Activated CD8-positive, alpha-beta T cell treated with anti-CD3 and anti-CD28 coated beads, Interleukin-2, amount 10 ng/mL, durations not matched to agents 7 days and 5 days (primary cell): Measurements from ENCODE around the gene IFNGR1. TPM values are rescaled to one million over a fixed set of nuclear protein-coding genes. Genes with fewer than 3 reads are reported as not detected.

ENCODE experiments used
- ATAC-seq: fragments of 150-1000 bp; cut with Tn5 transposase; one replicate; pipeline ENCODE4 v1.10.0; 2021; ENCODE audit warnings: moderate library complexity
- CTCF ChIA-PET: fragments of 350-600 bp; sonication (Branson Sonifier 250); formaldehyde crosslinking; loops from one replicate; lab custom pipeline; 2021; ENCODE audit warnings: antibody characterized with exemption; lab: Charles Lee
- POLR2A ChIA-PET: fragments of 350-600 bp; sonication (Branson Sonifier 250); formaldehyde crosslinking; loops from one replicate; lab custom pipeline; 2021; ENCODE audit warnings: antibody characterized with exemption; lab: Charles Lee
- DNase-seq: peaks from one replicate; pipeline ENCODE4 v3.0.0-alpha.2; 2020
- H3K27ac Mint-ChIP-seq: one replicate; pipeline ENCODE4 v1.8.0; 2021; ENCODE audit warnings: mild to moderate bottlenecking, mixed read lengths
- H3K27me3 Mint-ChIP-seq: one replicate; pipeline ENCODE4 v1.8.0; 2021; ENCODE audit warnings: low read depth, mixed read lengths
- H3K36me3 Mint-ChIP-seq: one replicate; pipeline ENCODE4 v1.8.0; 2021; ENCODE audit warnings: low read depth, mixed read lengths
- H3K4me1 Mint-ChIP-seq: one replicate; pipeline ENCODE4 v1.8.0; 2021; ENCODE audit warnings: low read depth, mixed read lengths
- H3K4me3 Mint-ChIP-seq: one replicate; pipeline ENCODE4 v1.8.0; 2021; ENCODE audit warnings: mild to moderate bottlenecking, mixed read lengths
- H3K9me3 Mint-ChIP-seq: one replicate; pipeline ENCODE4 v1.8.0; 2022; ENCODE audit warnings: mixed read lengths; ENCODE audit not compliant: insufficient read depth
- total RNA-seq, 2 experiments: library from RNA; stranded (reverse); gene quantifications; one replicate each; pipeline ENCODE4 v1.2.3, GENCODE V29; 2021

The IFNGR1 gene
- total RNA-seq, 2 experiments from 2014 or later = 18.7 to 19.8 TPM

DNA sequence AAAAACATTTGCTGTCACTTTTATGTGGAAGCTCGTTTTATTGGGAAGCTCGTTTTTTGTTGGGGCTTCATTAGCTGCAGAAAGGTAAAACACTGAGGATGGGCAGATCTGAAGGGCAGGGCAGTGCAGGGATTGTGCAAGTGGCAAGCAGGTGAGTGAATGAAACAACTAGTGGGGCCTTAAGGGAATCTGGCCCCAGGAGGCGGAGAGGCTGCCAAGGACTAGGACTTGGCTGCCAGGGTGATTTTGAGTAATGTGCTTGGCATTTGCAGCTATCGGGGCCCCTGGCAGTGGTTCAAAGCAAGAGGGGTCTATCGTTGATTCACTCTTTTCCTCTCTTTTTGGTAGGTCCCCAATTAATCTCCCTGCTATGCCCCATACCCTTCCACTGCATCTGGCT lies 57.2 kb downstream of the IFNGR1 start:
- Mint-ChIP-seq H3K27ac (no peak overlapping the region), H3K9me3 (peaks cover 38% of the 10 kb centered on the region), H3K27me3 (peaks cover 12% of the 10 kb centered on the region), H3K4me3 (no peak overlapping the region), H3K4me1 (peaks cover 51% of the 10 kb centered on the region), H3K36me3 (peaks cover 65% of the 10 kb centered on the region)
- ChIA-PET POLR2A (no interaction called here), CTCF (interaction anchor here (1.2 kb wide), 1 partner anchor 68 kb away, joined by 3 read pairs; no protein-coding TSS in a partner anchor)
- ATAC-seq = no peak
- DNase-seq = no peak

DNA sequence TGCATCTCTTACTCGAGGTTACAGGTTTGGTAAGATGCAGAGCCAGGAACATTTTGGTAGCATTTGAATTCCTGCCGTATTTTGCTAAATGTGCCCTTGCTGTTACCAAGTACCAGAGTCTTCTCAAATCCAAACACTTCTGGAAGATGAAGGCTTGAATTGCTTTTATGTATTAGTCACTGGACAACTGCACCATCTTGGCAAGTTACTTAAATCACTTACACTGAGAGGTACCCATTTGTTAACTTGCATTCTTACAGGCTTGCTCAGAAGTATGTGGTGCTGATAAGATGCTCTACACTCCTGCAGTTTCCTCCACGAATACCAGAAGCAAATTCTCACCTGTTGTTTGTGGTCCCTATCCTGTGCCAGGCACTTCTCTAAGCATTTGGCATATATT lies 58.4 kb downstream of the IFNGR1 start:
- Mint-ChIP-seq H3K4me3 (no peak overlapping the region), H3K4me1 (peaks cover 50% of the 10 kb centered on the region), H3K27me3 (peaks cover 12% of the 10 kb centered on the region), H3K36me3 (peaks cover 67% of the 10 kb centered on the region), H3K9me3 (peaks cover 40% of the 10 kb centered on the region), H3K27ac (no peak overlapping the region)
- DNase-seq (no peak), ATAC-seq (no peak)
- CTCF ChIA-PET = interaction anchor here (1.4 kb wide), 1 partner anchor 17 kb away, joined by 4 read pairs; no protein-coding TSS in a partner anchor
- POLR2A ChIA-PET = interaction anchor here (0.6 kb wide), 1 partner anchor 698 kb away, joined by 6 read pairs; no protein-coding TSS in a partner anchor

DNA sequence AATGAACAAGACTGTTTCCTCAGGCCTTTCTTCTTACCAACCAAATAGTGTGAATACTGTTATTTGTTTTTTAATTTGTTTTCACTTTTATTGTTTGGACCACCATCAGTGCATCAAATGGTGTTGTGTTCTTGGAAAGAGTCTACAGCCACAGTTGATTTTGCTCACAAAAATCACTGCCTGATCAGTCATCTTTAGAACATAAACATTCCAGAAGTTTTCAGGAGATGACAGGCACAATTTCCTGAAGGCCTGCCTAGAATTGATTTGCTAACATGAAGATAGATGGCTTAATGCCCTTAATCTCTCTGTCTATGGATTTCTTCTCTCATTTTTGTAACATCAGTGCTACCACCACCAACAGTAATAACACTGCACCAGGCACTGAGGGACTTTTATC lies 59.3 kb downstream of the IFNGR1 start:
- DNase-seq (no peak), ATAC-seq (no peak)
- H3K4me1 Mint-ChIP-seq = peaks cover 49% of the 10 kb centered on the region
- ChIA-PET CTCF (interaction anchor here (1.4 kb wide), 1 partner anchor 18 kb away, joined by 4 read pairs; no protein-coding TSS in a partner anchor), POLR2A (no interaction called here)
- H3K4me3 Mint-ChIP-seq = no peak overlapping the region
- H3K27me3 Mint-ChIP-seq = peaks cover 12% of the 10 kb centered on the region
- H3K27ac Mint-ChIP-seq = no peak overlapping the region
- peaks cover 65% of the 10 kb centered on the region for H3K36me3 Mint-ChIP-seq
- H3K9me3 Mint-ChIP-seq = peaks cover 35% of the 10 kb centered on the region

DNA sequence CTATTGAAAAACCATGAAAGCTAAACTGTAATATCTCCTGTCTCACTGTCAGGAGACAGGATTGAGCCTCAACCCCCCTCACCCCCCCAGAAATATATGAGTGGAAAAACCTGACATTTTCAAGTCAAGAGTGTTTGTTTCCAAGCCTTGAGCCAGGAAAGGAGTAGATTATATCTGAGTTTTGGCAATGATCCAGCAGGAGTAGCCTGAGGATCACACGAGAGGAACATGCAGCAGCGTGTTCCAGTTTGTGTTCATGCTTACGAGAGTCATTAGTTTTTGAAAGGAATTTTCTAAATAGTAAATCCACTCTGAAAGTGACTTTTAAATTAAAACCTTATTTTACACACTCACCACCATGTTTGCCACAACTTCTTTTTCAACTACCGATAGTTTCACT lies 61.6 kb downstream of the IFNGR1 start:
- Mint-ChIP-seq H3K27me3 (peaks cover 12% of the 10 kb centered on the region), H3K9me3 (peaks cover 29% of the 10 kb centered on the region), H3K27ac (peak overlapping the region; percentile 27), H3K36me3 (peaks cover 59% of the 10 kb centered on the region), H3K4me1 (peaks cover 43% of the 10 kb centered on the region), H3K4me3 (no peak overlapping the region)
- POLR2A ChIA-PET = no interaction called here
- ATAC-seq (no peak), DNase-seq (no peak)
- CTCF ChIA-PET = interaction anchor here (1.0 kb wide), 1 partner anchor 157 kb away, joined by 4 read pairs; no protein-coding TSS in a partner anchor

DNA sequence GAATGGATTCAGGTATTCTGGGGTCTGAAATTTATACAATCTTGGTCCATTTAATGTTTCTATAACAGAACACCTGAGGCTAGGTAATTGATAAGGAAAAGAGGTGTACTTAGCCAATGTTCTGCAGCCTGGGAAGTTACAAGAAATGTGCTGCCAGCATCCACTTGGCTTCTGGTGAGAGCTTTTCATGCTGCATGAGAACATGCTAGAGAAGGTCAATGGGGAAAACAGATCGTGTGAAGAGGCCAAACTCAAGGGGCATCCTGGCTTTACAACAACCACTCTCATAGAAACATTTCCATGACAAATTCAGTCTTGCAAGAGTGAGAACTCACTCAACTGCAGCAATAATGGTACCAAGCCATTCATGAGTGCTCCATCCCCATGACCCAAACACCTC lies 62.5 kb downstream of the IFNGR1 start:
- Mint-ChIP-seq H3K9me3 (peaks cover 25% of the 10 kb centered on the region), H3K36me3 (peaks cover 57% of the 10 kb centered on the region), H3K4me1 (peaks cover 43% of the 10 kb centered on the region), H3K4me3 (peak overlapping the region; percentile 7), H3K27me3 (peaks cover 10% of the 10 kb centered on the region), H3K27ac (peak overlapping the region; percentile 37)
- ChIA-PET CTCF (interaction anchor here (1.0 kb wide), 1 partner anchor 158 kb away, joined by 4 read pairs; no protein-coding TSS in a partner anchor), POLR2A (no interaction called here)
- ATAC-seq (no peak), DNase-seq (no peak)

DNA sequence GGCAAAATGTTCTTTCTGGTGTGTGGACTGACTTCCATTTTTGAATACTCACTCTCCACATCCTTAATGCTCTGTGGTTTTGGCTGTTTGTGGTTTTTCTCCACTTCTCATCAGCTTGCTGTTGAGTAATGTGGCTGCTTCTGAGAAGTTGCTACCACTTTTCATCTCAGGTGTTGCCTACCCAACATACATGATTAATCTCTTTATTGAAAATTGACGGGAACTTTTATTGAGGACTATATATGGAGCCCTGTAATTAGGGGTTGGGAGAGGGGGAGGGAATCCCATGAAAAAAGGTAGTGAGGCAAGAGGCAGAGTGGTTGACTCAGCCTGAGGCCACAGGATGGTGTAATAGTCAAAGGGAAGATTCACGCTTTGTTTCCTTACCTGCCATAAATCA lies 63.4 kb downstream of the IFNGR1 start:
- H3K4me1 Mint-ChIP-seq = peaks cover 37% of the 10 kb centered on the region
- DNase-seq (peak; percentile 79), ATAC-seq (peak; percentile 95)
- POLR2A ChIA-PET = no interaction called here
- H3K27me3 Mint-ChIP-seq = peaks cover 7% of the 10 kb centered on the region
- CTCF ChIA-PET = interaction anchor here (1.1 kb wide), 1 partner anchor 11 kb away, joined by 4 read pairs; no protein-coding TSS in a partner anchor
- H3K27ac Mint-ChIP-seq = peak overlapping the region; percentile 76
- peak overlapping the region; percentile 4 for H3K4me3 Mint-ChIP-seq
- peaks cover 32% of the 10 kb centered on the region for H3K9me3 Mint-ChIP-seq
- H3K36me3 Mint-ChIP-seq = peaks cover 61% of the 10 kb centered on the region

DNA sequence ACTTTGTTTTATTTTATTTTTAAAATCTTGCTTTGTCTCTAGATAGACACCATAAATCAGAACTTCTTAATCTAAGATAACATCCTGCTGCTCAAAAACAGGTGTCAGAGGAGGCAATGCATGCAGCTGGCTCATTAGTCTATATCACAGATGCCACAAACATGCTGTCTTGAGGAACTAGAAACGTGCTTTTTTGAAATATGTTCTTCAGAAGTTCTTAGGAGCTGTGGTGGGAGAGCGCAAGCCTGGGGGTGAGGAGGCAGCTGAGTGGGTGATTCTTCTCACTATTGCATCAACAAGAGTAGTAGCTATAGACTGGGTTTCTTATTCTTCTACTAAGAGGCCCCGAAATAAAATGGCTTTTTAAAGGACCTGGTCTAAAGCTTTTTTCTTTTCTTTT lies 69.1 kb downstream of the IFNGR1 start:
- ATAC-seq = no peak
- H3K9me3 Mint-ChIP-seq = peaks cover 19% of the 10 kb centered on the region
- peaks cover 17% of the 10 kb centered on the region for H3K27me3 Mint-ChIP-seq
- CTCF ChIA-PET = interaction anchor here (1.4 to 1.7 kb wide), 3 partner anchors 16 to 74 kb away, joined by 3 to 6 read pairs (median 5); no protein-coding TSS in a partner anchor
- peaks cover 9% of the 10 kb centered on the region for H3K4me1 Mint-ChIP-seq
- peaks cover 26% of the 10 kb centered on the region for H3K36me3 Mint-ChIP-seq
- POLR2A ChIA-PET = no interaction called here
- no peak overlapping the region for H3K4me3 Mint-ChIP-seq
- no peak overlapping the region for H3K27ac Mint-ChIP-seq
- no peak for DNase-seq

DNA sequence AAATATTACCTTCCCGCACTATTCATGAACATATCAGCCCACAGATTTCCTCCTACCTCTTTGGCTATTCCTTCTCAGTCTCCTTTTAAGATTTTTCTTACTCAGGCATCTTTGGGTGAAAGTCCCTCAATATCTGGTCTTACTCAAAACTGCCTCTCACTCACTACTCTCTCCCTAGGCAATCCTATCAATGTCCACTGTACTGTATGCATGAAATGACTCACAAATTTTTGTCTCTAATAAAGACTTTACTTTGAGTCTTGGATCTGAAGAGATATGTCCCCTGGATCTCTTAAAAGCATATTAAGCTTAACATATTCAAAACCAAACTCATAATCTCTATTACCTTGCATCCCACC lies 70.2 kb downstream of the IFNGR1 start:
- POLR2A ChIA-PET = no interaction called here
- peaks cover 2% of the 10 kb centered on the region for H3K4me1 Mint-ChIP-seq
- DNase-seq (no peak), ATAC-seq (no peak)
- H3K27ac Mint-ChIP-seq = no peak overlapping the region
- H3K36me3 Mint-ChIP-seq = peaks cover 17% of the 10 kb centered on the region
- H3K4me3 Mint-ChIP-seq = no peak overlapping the region
- CTCF ChIA-PET = no interaction called here
- H3K9me3 Mint-ChIP-seq = peaks cover 15% of the 10 kb centered on the region
- H3K27me3 Mint-ChIP-seq = peaks cover 17% of the 10 kb centered on the region

DNA sequence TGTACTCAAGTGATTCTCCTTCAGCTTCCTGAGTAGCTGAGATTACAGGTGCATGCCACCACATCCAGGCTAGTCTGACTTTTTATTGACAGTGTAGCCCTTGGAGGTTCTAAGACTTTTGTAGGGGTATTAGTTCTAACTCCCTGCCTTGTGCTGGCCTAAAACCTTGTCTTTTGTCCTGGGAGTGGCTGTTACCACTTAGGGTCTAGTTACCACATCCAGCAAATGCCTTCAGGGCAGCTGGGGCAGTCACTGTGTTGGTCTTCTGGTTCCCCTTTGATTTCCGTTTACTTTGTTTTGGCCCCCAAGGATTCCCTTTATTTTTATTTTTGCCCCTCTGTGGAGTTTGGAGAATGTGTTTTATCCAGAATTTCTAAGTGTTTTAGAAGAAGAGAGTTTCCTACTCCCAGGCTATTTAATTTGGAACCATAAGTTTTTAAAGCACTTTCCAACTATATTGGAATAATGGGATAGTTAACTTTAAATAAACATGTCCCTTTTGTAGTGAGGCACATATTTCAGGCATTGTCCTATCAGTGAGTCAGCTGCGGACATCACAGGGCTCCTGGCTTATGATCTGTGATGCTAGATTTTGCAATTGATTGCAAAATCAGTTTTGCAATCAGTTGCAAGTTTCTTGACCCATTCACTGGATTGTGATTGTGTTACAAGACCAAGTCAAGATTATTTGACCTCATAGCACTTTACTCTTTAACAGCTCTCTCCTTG lies 70.7 kb downstream of the IFNGR1 start:
- ChIA-PET POLR2A (interaction anchor here (0.6 kb wide), 1 partner anchor 70 kb away, joined by 3 read pairs; no protein-coding TSS in a partner anchor), CTCF (no interaction called here)
- DNase-seq (no peak), ATAC-seq (no peak)
- no peaks in the 10 kb centered on the region for H3K4me1 Mint-ChIP-seq
- no peak overlapping the region for H3K27ac Mint-ChIP-seq
- H3K27me3 Mint-ChIP-seq = peaks cover 17% of the 10 kb centered on the region
- H3K4me3 Mint-ChIP-seq = no peak overlapping the region
- H3K9me3 Mint-ChIP-seq = peaks cover 13% of the 10 kb centered on the region
- H3K36me3 Mint-ChIP-seq = peaks cover 12% of the 10 kb centered on the region

Other genes starting within 250 kb of the IFNGR1 start
- gene IL20RA, start 174.4 kb downstream of the IFNGR1 start, total RNA-seq = not detected
- not detected for gene IL22RA2, start 45.7 kb downstream of the IFNGR1 start, total RNA-seq